T-helper 2 cell treated with Interferon-gamma antibody and Interleukin-4, amounts not matched to agents 5 μg/mL and 100 μg/mL, for 36 hours (primary cell): ENCODE data around the gene WDR31.

Source experiments
- DNase-seq: peaks from one replicate; pipeline ENCODE4 v3.0.0; 2021; ENCODE audit warnings: low spot score
- H3K27ac Mint-ChIP-seq: one replicate; pipeline ENCODE4 v1.8.0; 2021; ENCODE audit warnings: mild to moderate bottlenecking, mixed read lengths
- H3K27me3 Mint-ChIP-seq: one replicate; pipeline ENCODE4 v1.8.0; 2021; ENCODE audit warnings: low read depth, mixed read lengths
- H3K36me3 Mint-ChIP-seq: one replicate; pipeline ENCODE4 v1.8.0; 2021; ENCODE audit warnings: low read depth, mixed read lengths
- H3K4me1 Mint-ChIP-seq: one replicate; pipeline ENCODE4 v1.8.0; 2021; ENCODE audit warnings: low read depth, mixed read lengths
- H3K4me3 Mint-ChIP-seq: one replicate; pipeline ENCODE4 v1.8.0; 2022; ENCODE audit warnings: mild to moderate bottlenecking, moderate library complexity, mixed read lengths
- H3K9me3 Mint-ChIP-seq: one replicate; pipeline ENCODE4 v1.8.0; 2021; ENCODE audit warnings: mixed read lengths

Gene WDR31

DNA sequence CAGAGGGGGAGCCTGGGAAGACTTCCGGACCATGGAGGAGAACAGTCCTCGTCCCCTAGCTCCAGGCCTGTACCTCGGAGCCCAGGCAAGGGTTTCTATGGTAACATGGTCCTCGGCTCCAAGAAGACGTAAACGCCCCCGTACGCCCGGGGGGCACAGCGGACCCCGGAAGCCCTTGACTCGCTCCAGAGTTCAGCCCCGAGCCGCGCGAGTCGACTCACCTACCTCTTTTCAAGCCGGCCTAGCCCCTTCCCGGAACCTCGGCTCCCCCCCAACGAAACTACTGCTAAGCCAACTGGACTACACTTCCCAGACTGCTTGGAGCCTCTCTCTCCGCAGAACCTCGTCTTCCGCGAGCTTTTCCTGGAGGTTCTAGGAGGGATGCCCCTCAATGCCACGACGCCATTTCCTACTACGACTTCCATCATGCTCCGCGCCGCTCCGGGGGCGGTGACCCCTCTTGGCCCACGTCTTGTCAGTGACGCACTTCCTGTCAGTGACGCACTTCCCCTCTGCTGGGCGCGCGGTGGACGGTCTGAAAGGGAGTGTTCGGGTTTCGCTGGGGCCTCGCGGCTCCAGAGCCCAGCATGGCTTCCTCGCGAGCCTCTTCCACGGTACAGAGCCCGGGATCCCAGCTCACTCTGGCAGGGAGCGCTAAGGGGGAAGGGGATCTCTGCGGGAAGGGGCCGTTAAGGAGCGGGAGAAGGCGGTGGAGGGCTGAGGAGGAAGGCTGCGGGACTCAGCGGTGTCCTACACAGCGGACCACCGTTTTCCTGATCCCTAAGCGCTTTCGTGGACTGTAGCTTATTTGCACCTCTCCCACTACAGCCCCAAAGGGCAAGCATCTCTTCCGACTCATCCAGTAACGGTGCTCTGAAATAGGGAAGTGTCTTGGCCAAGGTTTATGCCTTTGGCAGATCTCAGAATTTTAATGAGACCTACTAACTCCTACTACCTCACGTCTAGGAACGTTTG, 64.6 kb downstream of the WDR31 start, which contains the start of the genes CDC26 and PRPF4:
Gene CDC26 (minus strand): TSS at position 416 of the 975 bp plus-strand sequence. CDS start 3,065 bp downstream, outside the sequence.
Gene PRPF4 (plus strand): TSS at position 502 of the 975 bp plus-strand sequence. CDS start 86 bp downstream, at position 588.
- Mint-ChIP-seq H3K27me3 (no peaks in the 10 kb centered on the region), H3K4me3 (no peak within 1 kb of the TSS), H3K36me3 (peaks cover 35% of the 10 kb centered on the region), H3K9me3 (no peaks in the 10 kb centered on the region), H3K4me1 (peaks cover 16% of the 10 kb centered on the region), H3K27ac (no peak within 1 kb of the TSS)
- DNase-seq: peak; percentile 96

GRCh38 chr9:113274474-113275156, 65.5 kb downstream of the WDR31 start:
- peak; percentile 17 for DNase-seq
- Mint-ChIP-seq H3K36me3 (peaks cover 32% of the 10 kb centered on the region), H3K9me3 (no peaks in the 10 kb centered on the region), H3K27me3 (no peaks in the 10 kb centered on the region), H3K27ac (no peak overlapping the region), H3K4me3 (no peak overlapping the region), H3K4me1 (peaks cover 14% of the 10 kb centered on the region)

DNA sequence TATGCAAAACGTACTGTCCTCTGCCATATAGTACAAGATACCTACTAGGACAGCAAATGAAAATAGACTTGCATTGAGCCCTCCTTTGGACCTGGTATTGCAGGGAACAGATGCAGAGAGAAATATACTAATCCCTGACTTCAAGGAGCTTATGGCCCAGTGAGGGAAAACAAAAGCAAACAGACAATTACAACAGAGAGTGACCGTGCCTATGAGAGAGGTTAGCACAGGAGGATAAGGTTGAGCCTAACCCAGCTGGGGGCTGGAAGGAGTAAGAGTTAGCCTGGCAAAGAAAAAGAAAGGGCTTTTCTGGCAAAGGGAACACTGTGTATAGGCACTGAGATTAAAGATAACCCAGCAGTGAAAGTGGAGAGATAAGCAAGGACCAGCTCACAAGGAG, 70.2 kb downstream of the WDR31 start:
- H3K27me3 Mint-ChIP-seq: no peaks in the 10 kb centered on the region
- peaks cover 8% of the 10 kb centered on the region for H3K4me1 Mint-ChIP-seq
- no peak overlapping the region for H3K27ac Mint-ChIP-seq
- H3K36me3 Mint-ChIP-seq: peaks cover 34% of the 10 kb centered on the region
- DNase-seq: no peak
- H3K4me3 Mint-ChIP-seq: no peak overlapping the region
- H3K9me3 Mint-ChIP-seq: no peaks in the 10 kb centered on the region

DNA sequence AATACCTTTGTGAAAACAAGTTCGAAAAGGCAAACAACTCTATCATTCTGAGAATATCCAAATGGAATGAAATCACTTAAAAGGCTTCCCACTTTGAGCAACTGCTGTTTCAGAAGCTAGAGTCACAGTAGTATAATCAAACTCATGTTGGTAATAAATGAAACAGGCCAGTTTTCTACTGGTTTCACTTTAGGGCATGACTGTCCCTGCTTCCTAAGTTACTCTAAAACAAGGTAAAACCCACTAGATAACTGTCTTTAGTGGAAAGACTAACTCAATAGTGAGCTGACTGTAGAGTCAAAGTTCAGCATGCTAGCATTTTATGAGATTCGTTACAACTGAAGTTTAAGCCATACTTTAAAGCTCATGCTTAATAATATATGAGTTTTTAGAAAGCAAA, 70.7 kb downstream of the WDR31 start:
- Mint-ChIP-seq H3K9me3 (no peaks in the 10 kb centered on the region), H3K4me3 (no peak overlapping the region), H3K27me3 (no peaks in the 10 kb centered on the region), H3K4me1 (peaks cover 8% of the 10 kb centered on the region), H3K27ac (peak overlapping the region; percentile 16), H3K36me3 (peaks cover 34% of the 10 kb centered on the region)
- no peak for DNase-seq

- H3K4me3 Mint-ChIP-seq: no peak overlapping the region
- DNase-seq: no peak
- no peak overlapping the region for H3K27ac Mint-ChIP-seq
- H3K36me3 Mint-ChIP-seq: peaks cover 32% of the 10 kb centered on the region
- no peaks in the 10 kb centered on the region for H3K9me3 Mint-ChIP-seq
- no peaks in the 10 kb centered on the region for H3K27me3 Mint-ChIP-seq
- peaks cover 4% of the 10 kb centered on the region for H3K4me1 Mint-ChIP-seq
These were observed 72.0 kb downstream of the WDR31 start for GRCh38 chr9:113267911-113268566.

- Mint-ChIP-seq H3K36me3 (peaks cover 35% of the 10 kb centered on the region), H3K9me3 (no peaks in the 10 kb centered on the region), H3K4me3 (no peak overlapping the region), H3K27ac (no peak overlapping the region), H3K4me1 (peaks cover 4% of the 10 kb centered on the region), H3K27me3 (no peaks in the 10 kb centered on the region)
- no peak for DNase-seq
These were observed 73.9 kb downstream of the WDR31 start for GRCh38 chr9:113266174-113266573.
